ENCODE data around the gene MEP1B. TPM values are rescaled to one million over a fixed set of nuclear protein-coding genes. Genes with fewer than 3 reads are reported as not detected.

The MEP1B gene
- total RNA-seq, 2 donors from 2014 or later: 1.8 to 4.6 TPM

- intact Hi-C loops (cut with DNase I): no loop called here
- no peak for DNase-seq
- H3K4me3 ChIP-seq: no peak overlapping the region
- H3K4me1 ChIP-seq: no peaks in the 10 kb centered on the region
- no peaks in the 10 kb centered on the region for H3K27me3 ChIP-seq
- no peak overlapping the region for H3K27ac ChIP-seq
- H3K9me3 ChIP-seq: no peaks in the 10 kb centered on the region
- no peak overlapping the region for H3K9ac ChIP-seq (ENCODE audit: low read depth in 2 of 2, low read length in 2 of 2)
- TF ChIP-seq, protein P1, sequence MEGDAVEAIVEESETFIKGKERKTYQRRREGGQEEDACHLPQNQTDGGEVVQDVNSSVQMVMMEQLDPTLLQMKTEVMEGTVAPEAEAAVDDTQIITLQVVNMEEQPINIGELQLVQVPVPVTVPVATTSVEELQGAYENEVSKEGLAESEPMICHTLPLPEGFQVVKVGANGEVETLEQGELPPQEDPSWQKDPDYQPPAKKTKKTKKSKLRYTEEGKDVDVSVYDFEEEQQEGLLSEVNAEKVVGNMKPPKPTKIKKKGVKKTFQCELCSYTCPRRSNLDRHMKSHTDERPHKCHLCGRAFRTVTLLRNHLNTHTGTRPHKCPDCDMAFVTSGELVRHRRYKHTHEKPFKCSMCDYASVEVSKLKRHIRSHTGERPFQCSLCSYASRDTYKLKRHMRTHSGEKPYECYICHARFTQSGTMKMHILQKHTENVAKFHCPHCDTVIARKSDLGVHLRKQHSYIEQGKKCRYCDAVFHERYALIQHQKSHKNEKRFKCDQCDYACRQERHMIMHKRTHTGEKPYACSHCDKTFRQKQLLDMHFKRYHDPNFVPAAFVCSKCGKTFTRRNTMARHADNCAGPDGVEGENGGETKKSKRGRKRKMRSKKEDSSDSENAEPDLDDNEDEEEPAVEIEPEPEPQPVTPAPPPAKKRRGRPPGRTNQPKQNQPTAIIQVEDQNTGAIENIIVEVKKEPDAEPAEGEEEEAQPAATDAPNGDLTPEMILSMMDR (IDR thresholded peaks at IDR 0.05): no peak
- no peaks in the 10 kb centered on the region for H3K36me3 ChIP-seq
Measured at GRCh38 chr18:32252141-32252860, 62.5 kb downstream of the MEP1B start.

- Histone ChIP-seq H3K36me3 (no peaks in the 10 kb centered on the region), H3K27ac (no peak overlapping the region), H3K4me1 (no peaks in the 10 kb centered on the region), H3K9ac (ENCODE audit: low read depth in 2 of 2, low read length in 2 of 2) (no peak overlapping the region), H3K27me3 (no peaks in the 10 kb centered on the region), H3K4me3 (no peak overlapping the region), H3K9me3 (no peaks in the 10 kb centered on the region)
- TF ChIP-seq, protein P1 (IDR thresholded peaks at IDR 0.05): no peak
- no peak for DNase-seq
- intact Hi-C loops (cut with DNase I): no loop called here
Measured at GRCh38 chr18:32255570-32255969, 65.7 kb downstream of the MEP1B start.

DNA sequence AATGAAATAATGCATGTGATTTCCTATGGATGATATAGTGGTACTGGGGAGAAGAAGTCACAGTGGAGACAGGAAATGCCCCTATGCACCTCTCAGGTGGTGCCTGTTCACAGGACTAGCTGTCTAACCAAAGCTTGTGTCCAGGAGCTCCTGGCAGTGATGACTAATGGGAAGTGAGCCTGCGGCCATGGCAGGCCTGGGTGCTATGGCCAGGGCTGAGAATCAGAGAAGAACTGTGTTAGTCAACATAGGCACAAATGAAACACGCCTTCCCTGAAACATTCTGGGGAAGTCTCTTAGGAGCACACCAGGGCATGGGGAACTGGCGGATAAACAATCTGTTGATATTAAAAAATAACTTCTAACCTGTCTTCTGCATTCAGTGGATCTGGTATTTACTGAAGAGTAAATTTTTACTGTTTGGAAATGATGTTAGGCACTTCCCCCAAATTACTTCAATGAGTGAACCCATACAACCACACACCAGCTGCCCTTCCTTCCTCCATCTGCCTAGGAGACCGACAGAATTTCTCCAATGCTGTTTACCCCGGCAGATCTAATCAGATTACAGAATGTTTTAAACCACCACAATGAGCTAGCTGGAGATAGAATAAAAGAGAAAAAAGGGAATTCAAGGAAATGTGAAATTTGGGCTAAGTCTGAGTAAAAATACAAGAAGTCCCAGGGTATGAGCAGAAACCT lies 67.4 kb downstream of the MEP1B start:
- intact Hi-C loops (cut with DNase I): no loop called here
- TF ChIP-seq, protein P1 (IDR thresholded peaks at IDR 0.05): no peak
- H3K9ac ChIP-seq (ENCODE audit: low read depth in 2 of 2, low read length in 2 of 2): no peak overlapping the region
- no peaks in the 10 kb centered on the region for H3K36me3 ChIP-seq
- DNase-seq: no peak
- no peaks in the 10 kb centered on the region for H3K9me3 ChIP-seq
- no peak overlapping the region for H3K27ac ChIP-seq
- H3K4me3 ChIP-seq: no peak overlapping the region
- H3K27me3 ChIP-seq: no peaks in the 10 kb centered on the region
- H3K4me1 ChIP-seq: no peaks in the 10 kb centered on the region

DNA sequence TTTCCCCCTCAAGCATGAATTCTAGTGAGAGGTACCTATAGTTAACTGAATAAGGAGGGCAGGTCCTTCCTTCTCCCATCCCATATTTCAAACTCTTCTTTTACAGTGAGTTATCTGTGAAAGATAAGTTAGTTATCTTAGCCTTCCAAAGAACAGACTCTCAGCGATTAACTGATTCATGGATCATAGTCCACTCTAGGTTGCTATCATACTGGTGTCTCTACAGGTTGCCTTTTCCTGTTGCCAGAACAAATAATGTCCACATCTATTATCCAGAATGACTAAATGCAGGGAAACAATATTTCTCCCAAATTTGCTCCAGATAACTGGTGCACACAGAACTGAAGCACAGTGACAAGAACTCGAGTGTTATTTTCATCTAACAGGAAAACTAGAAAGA lies 68.3 kb downstream of the MEP1B start:
- TF ChIP-seq, protein P1 (IDR thresholded peaks at IDR 0.05): no peak
- Histone ChIP-seq H3K36me3 (no peaks in the 10 kb centered on the region), H3K9ac (ENCODE audit: low read depth in 2 of 2, low read length in 2 of 2) (no peak overlapping the region), H3K4me1 (no peaks in the 10 kb centered on the region), H3K27me3 (no peaks in the 10 kb centered on the region), H3K9me3 (no peaks in the 10 kb centered on the region), H3K4me3 (no peak overlapping the region), H3K27ac (peak overlapping the region; percentile 22)
- intact Hi-C loops (cut with DNase I): no loop called here
- DNase-seq: no peak

- Histone ChIP-seq H3K9me3 (no peaks in the 10 kb centered on the region), H3K9ac (ENCODE audit: low read depth in 2 of 2, low read length in 2 of 2) (no peak overlapping the region), H3K27me3 (no peaks in the 10 kb centered on the region), H3K4me3 (no peak overlapping the region), H3K36me3 (no peaks in the 10 kb centered on the region), H3K27ac (peak overlapping the region; percentile 22), H3K4me1 (no peaks in the 10 kb centered on the region)
- no peak for DNase-seq
- TF ChIP-seq, protein P1 (IDR thresholded peaks at IDR 0.05): no peak
- intact Hi-C loops (cut with DNase I): no loop called here
Measured at GRCh38 chr18:32258558-32259204, 68.8 kb downstream of the MEP1B start.

Data from colonic mucosa (tissue), 4 donors.